Stomach smooth muscle (tissue), 2 donors: ENCODE results near the gene TAF11.
"Not testable (repeated sequence)": the region's sequence is repeated elsewhere in the genome, so short reads cannot be mapped to it uniquely, and the experiment has no call there.

Experiments
- H3K27ac ChIP-seq: one replicate; pipeline ENCODE4 v1.7.0; 2013; ENCODE audit warnings: mild to moderate bottlenecking, low read length, inconsistent platforms
- H3K27me3 ChIP-seq, 2 donors: one replicate each; pipeline ENCODE4 v1.7.0; 2013; ENCODE audit warnings: low read length in 2 of 2; ENCODE audit not compliant: insufficient read depth in 2 of 2, control insufficient read depth in 1 of 2
- H3K36me3 ChIP-seq, 2 donors: one replicate each; pipeline ENCODE4 v1.7.0; 2013; ENCODE audit warnings: low read length in 2 of 2; ENCODE audit not compliant: control insufficient read depth in 2 of 2, insufficient read depth in 2 of 2
- H3K4me1 ChIP-seq: one replicate; pipeline ENCODE4 v1.7.0; 2013; ENCODE audit warnings: low read length; ENCODE audit not compliant: control insufficient read depth, insufficient read depth
- H3K4me3 ChIP-seq, 2 donors: one replicate each; pipeline ENCODE4 v1.7.0; 2013; ENCODE audit warnings: low read length in 2 of 2
- H3K9ac ChIP-seq, 2 donors: one replicate each; pipeline ENCODE4 v1.7.0; 2013; ENCODE audit warnings: low read length in 2 of 2, mild to moderate bottlenecking in 1 of 2
- H3K9me3 ChIP-seq, 2 donors: one replicate each; pipeline ENCODE4 v1.7.0; 2013; ENCODE audit warnings: low read length in 2 of 2; ENCODE audit not compliant: control insufficient read depth in 2 of 2
- donor health status: healthy.
- donor health status: Pancreatic carcinoma.

Gene TAF11

DNA sequence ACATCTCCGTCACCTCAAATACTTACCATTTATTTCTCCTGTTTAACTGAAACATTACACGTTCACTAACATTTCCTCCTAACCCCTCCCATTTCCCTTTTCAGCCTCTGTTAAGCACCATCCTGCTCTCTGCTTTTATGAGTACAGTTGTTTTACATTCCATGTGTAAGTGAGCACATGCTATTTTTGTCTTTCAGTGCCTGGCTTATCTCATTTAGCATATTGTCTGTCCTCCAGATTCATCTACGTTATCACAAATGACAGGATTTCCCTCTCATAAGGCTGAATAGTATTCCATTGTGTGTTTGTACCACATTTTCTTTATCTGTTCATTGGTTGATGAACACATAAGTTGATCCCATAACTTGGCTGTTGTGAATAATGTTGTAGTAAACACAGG is 22.7 kb downstream of the TAF11 start:
- Histone ChIP-seq H3K36me3 (peaks cover 11 to 16% of the 10 kb centered on the region in 2 donors), H3K9ac (no peak overlapping the region), H3K4me1 (peaks cover 4% of the 10 kb centered on the region), H3K27me3 (no peaks in the 10 kb centered on the region), H3K27ac (no peak overlapping the region), H3K9me3 (no peaks in the 10 kb centered on the region), H3K4me3 (no peak overlapping the region)

DNA sequence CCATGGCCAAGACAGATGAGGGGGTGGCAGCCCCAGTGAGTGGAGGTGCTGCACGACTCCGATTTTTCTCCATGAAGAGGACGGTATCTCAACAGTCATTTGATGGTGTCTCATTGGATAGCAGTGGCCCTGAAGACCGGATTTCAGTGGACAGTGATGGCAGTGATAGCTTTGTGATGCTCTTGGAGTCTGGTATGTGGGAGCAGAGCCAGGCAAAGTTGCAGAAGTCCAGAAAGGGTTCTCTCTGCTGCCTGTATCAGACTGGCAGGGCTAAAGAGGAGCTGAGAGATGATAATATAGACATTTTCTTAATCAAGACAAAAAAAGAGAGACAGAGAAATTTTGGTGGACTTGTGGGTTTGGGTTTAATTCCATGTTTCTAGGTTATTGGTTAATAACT is 23.8 kb downstream of the TAF11 start:
- no peak overlapping the region for H3K27ac ChIP-seq
- H3K4me3 ChIP-seq, result no peak overlapping the region
- H3K27me3 ChIP-seq, result no peaks in the 10 kb centered on the region
- H3K9me3 ChIP-seq, result no peaks in the 10 kb centered on the region
- H3K36me3 ChIP-seq, result peaks cover 17 to 22% of the 10 kb centered on the region in 2 donors
- no peak overlapping the region for H3K9ac ChIP-seq
- H3K4me1 ChIP-seq, result peaks cover 4% of the 10 kb centered on the region

DNA sequence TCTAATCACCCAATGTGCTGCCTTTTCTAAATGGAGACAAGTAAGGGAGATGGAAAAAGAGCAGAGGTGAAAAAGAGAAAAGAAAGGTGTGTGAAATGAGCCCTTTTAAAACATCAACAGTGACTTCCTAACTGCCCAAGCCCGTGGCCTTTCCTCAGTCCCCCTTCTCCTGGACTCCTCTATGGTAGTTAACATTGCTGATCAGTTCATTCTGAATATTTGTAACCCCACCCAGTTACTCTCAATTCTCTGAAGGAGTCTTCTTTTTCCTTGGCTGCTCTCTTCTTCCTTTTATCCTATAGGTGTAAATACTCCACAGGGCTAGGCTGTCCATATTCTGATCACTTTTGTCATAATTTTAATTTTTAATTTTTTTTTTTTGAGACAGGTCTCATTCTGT is 27.1 kb downstream of the TAF11 start:
- no peaks in the 10 kb centered on the region for H3K27me3 ChIP-seq
- H3K9ac ChIP-seq, result no peak overlapping the region
- H3K4me3 ChIP-seq, result no peak overlapping the region
- H3K4me1 ChIP-seq, result peaks cover 4% of the 10 kb centered on the region
- H3K27ac ChIP-seq, result no peak overlapping the region
- H3K9me3 ChIP-seq, result no peaks in the 10 kb centered on the region
- H3K36me3 ChIP-seq, result peaks cover 41 to 45% of the 10 kb centered on the region in 2 donors

DNA sequence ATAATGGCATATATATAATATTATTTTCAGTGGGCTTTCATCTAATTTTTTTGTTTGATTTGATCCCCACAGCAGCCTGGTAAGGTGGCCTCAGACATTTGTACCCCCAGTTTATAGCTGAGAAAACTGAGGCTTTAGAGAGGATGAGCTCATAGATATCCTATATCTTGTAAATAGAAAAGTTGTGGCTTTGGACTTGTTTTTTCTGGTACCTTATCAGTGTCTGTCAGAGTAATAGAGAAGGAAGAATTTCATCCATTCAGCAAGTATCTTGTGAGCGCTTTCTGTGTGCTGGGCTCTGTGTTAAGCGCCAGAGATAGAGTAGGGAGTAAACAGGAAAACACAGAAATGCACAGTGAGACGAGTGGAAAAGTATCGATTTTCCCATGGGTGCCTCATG is 27.9 kb downstream of the TAF11 start:
- Histone ChIP-seq H3K4me1 (peaks cover 4% of the 10 kb centered on the region), H3K36me3 (peaks cover 47 to 50% of the 10 kb centered on the region in 2 donors), H3K27ac (no peak overlapping the region), H3K9me3 (no peaks in the 10 kb centered on the region), H3K27me3 (no peaks in the 10 kb centered on the region), H3K9ac (no peak overlapping the region), H3K4me3 (no peak overlapping the region)

DNA sequence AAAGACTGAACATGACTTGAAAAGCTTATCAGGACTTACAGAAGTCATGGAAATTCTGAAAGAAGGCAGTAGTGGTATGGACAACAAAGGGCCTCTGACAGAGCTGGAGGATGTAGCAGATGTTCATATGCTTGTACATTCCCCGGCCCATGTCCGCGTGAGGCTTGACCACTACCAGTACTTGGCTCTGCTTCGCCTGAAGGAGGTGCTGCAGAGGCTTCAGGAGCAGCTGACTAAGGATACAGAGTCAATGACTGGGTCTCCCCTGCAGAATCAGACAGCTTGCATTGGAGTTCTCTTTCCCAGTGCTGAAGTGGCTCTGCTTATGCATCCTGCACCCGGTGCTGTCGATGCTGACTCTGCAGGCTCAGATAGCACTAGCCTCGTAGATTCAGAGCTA is 29.2 kb downstream of the TAF11 start:
- Histone ChIP-seq H3K9me3 (no peaks in the 10 kb centered on the region), H3K9ac (no peak overlapping the region), H3K27me3 (no peaks in the 10 kb centered on the region), H3K27ac (no peak overlapping the region), H3K4me3 (no peak overlapping the region), H3K4me1 (no peaks in the 10 kb centered on the region), H3K36me3 (peaks cover 47 to 50% of the 10 kb centered on the region in 2 donors)

DNA sequence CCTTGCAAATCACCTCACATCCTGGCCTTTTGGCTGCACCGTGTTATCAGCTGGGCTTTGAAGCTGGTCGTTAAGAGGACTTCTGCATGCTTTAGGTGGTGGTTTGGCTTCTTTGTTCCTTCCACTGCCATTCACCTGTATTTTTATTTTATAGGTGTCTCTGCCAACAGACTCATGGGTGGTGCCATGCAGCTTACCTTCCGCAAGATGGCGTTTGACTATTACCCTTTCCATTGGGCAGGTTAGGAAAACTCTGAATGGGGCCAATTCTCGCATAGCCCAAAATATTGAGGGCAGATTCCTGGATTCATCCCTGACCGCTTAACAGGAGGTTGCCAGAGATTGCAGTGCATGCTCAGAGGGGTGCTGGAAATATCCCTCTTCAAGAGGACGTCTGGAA is 32.4 kb downstream of the TAF11 start:
- Histone ChIP-seq H3K4me1 (no peaks in the 10 kb centered on the region), H3K36me3 (peaks cover 46 to 54% of the 10 kb centered on the region in 2 donors), H3K27me3 (no peaks in the 10 kb centered on the region)

DNA sequence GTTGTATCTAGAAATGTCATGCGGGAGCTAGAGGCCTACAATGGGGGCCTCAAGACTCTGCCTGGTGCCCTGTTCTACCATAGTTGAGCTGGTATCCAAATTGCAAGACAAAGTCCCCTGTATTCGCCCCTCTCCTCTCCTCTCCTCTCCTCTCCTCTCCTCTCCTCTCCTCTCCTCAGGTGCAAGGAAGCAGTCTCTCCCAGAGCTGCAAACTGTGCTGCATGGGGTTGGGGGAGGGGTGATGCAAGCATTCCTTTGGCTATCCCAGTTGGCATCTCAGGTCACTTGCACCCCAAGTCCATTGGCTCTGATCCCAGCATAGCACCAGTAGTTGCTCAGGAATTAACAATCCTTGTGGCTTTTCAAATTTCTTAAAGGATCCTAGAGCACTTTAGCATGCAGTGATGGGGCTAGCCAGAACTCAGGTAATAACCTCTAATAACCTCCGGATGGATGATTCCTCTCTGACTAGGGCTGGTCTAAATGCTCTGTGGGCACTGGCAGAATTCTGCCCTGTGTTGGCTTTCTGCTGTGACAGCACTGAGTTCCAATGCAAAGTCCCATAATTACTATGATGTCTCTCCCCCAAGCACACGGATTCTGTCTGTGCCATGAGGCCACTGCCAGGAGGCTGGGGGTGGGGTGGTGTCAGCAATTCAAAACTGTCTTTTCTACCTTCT is 35.3 kb downstream of the TAF11 start:
- Histone ChIP-seq H3K27ac (no peak overlapping the region), H3K36me3 (peaks cover 23 to 31% of the 10 kb centered on the region in 2 donors), H3K4me1 (no peaks in the 10 kb centered on the region), H3K4me3 (no peak overlapping the region), H3K27me3 (no peaks in the 10 kb centered on the region), H3K9ac (no peak overlapping the region), H3K9me3 (no peaks in the 10 kb centered on the region)

More for the DNA sequence above, 32.4 kb downstream of the TAF11 start:
- no peaks in the 10 kb centered on the region for H3K9me3 ChIP-seq
- no peak overlapping the region for H3K27ac ChIP-seq
- H3K4me3 ChIP-seq, result no peak overlapping the region
- H3K9ac ChIP-seq, result no peak overlapping the region

DNA sequence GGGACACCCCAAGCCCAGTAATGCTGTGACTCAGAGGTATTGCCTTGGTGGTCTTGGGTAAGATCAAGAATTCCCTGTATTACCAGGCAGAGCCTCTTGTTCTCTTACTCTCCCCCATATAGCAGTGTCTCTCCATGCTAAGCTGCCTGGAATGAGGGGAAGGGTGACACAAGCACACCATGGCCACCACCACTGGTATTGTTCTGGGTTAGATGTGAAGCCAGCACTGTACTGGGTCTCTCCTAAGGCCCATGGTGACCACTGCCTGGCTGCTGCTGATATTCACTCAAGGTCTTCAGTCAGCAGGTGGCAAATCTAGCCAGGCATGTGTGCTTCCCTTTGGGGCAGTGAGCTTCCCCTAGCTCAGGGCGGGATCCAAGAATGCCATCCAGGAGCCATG is 36.5 kb downstream of the TAF11 start:
- Histone ChIP-seq H3K9me3 (no peaks in the 10 kb centered on the region), H3K9ac (no peak overlapping the region), H3K27ac (no peak overlapping the region), H3K36me3 (peaks cover 11 to 19% of the 10 kb centered on the region in 2 donors), H3K27me3 (no peaks in the 10 kb centered on the region), H3K4me3 (no peak overlapping the region), H3K4me1 (no peaks in the 10 kb centered on the region)

DNA sequence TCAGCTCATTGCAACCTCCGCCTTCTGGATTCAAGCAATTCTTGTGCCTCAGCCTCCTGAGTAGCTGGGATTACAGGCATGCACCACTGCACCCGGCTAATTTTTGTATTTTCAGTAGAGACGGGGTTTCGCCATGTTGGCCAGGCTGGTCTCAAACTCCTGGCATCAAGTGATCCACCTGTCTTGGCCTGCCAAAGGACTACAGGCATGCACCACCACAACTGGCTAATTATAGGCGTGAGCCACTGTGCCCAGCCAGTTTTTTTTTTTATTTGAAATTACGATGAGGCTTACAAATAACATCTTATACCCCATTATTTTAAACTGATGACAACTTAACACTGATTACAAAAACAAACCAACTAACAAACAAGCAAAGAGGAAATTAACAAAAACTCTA is 38.8 kb downstream of the TAF11 start:
- peaks cover 0 to 10% of the 10 kb centered on the region in 2 donors for H3K36me3 ChIP-seq
- not testable (repeated sequence) for H3K4me1 ChIP-seq, H3K9ac ChIP-seq, H3K27me3 ChIP-seq, H3K27ac ChIP-seq, H3K9me3 ChIP-seq, H3K4me3 ChIP-seq

DNA sequence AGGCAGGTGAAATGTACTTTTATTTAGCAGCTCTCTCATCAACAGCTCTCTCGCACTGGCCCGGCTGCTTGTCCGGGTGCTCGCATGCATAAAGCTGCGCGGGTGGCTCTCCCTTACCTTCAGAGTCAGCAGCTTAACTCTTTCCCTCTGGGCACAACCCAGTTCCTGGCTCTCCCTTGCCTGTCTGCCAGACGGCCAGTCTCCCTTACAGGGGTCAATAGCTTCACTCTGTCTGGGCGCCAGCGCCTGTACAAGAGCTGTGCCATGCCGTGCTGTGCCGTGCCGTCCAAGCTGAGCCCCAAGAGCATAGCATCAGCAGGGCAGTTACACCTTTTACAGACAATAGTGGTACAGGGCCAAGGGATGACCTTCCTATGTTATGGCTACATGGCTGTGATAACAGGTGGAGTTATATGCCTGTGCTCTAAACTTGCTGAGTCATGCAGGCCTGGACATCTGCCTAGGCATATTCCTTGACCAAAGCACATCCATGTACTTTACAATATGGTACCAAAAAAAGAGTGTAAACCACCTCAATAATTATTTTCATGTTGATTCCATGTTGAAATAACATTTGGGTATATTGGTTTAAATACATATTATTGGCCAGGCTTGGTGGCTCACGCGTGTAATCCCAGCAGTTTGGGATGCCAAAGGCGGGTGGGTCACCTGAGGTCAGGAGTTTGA is 48.0 kb downstream of the TAF11 start:
- no peak overlapping the region for H3K27ac ChIP-seq
- no peak overlapping the region for H3K4me3 ChIP-seq
- peaks cover 17 to 18% of the 10 kb centered on the region in 2 donors for H3K36me3 ChIP-seq
- H3K9me3 ChIP-seq, result no peaks in the 10 kb centered on the region
- no peaks in the 10 kb centered on the region for H3K4me1 ChIP-seq
- no peaks in the 10 kb centered on the region for H3K27me3 ChIP-seq
- H3K9ac ChIP-seq, result no peak overlapping the region

DNA sequence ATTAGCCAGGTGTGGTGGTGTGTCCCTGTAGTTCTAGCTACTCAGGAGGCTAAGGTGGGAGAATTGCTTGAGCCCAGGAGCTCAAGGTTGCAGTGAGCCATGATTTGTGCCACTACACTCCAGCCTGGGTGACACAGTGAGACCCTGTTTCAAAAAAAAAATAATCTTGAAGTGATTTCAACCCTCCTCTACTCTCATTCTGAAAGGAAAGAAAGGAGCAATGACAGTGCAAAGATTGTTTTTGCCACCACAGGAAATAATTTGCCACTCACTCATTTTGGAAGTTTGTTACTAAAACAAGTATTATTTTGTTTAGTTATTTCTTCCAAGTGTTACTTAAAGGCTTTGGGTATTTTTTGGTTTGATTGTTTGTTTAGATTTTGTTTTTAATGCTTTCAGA is 50.3 kb downstream of the TAF11 start:
- no peak overlapping the region for H3K27ac ChIP-seq
- no peaks in the 10 kb centered on the region for H3K9me3 ChIP-seq
- peaks cover 18 to 22% of the 10 kb centered on the region in 2 donors for H3K36me3 ChIP-seq
- no peak overlapping the region for H3K4me3 ChIP-seq
- no peaks in the 10 kb centered on the region for H3K4me1 ChIP-seq
- H3K27me3 ChIP-seq, result no peaks in the 10 kb centered on the region
- H3K9ac ChIP-seq, result no peak overlapping the region
